HEK293 (cell line): ENCODE measurements around the gene DUS1L.

Experiments used
- CTCF ChIA-PET: fragments of 350-600 bp; formaldehyde crosslinking; extraction: SDS; loops from one replicate; lab custom pipeline; 2021; ENCODE audit warnings: antibody characterized with exemption; lab: Yijun Ruan, JAX
- POLR2A ChIA-PET: fragments of 300-600 bp; formaldehyde crosslinking; extraction: SDS; loops from one replicate; lab custom pipeline; 2020; ENCODE audit warnings: antibody characterized with exemption, inconsistent platforms; lab: Yijun Ruan, JAX
- H3K27ac ChIP-seq: fragments of 200-500 bp; sonication (Bioruptor generic); 2 replicates; pipeline ENCODE4 v1.5.1; 2014; ENCODE audit warnings: low read depth, low read length, control low read depth, inconsistent platforms; ENCODE audit errors: extremely low read depth
- H3K36me3 ChIP-seq, 2 experiments: fragments of 200-500 bp in 1 of 2; sonication (Bioruptor generic) in 1 of 2; 1 replicate in 1 of 2; 2 replicates in 1 of 2; pipeline ENCODE4 v1.5.1; 2014 to 2017; ENCODE audit warnings: inconsistent platforms in 2 of 2, low read length in 2 of 2; ENCODE audit not compliant: control insufficient read depth in 2 of 2, insufficient read depth in 1 of 2
- H3K4me1 ChIP-seq: fragments of 200-500 bp; sonication (Bioruptor generic); 2 replicates; pipeline ENCODE4 v1.5.1; 2014; ENCODE audit warnings: mild to moderate bottlenecking, low read length, inconsistent platforms; ENCODE audit not compliant: control insufficient read depth, insufficient read depth
- H3K4me3 ChIP-seq: 2 replicates; pipeline ENCODE4 v1.5.1; 2011; ENCODE audit warnings: low read depth, mild to moderate bottlenecking, control low read depth, low read length, moderate library complexity
- H3K9me3 ChIP-seq: fragments of 200-500 bp; sonication (Bioruptor generic); 2 replicates; pipeline ENCODE4 v1.5.1; 2014; ENCODE audit warnings: low read depth, low read length, inconsistent platforms; ENCODE audit not compliant: control insufficient read depth, insufficient read depth
- AEBP2 ChIP-seq: fragments of 450-650 bp; formaldehyde crosslinking; IDR thresholded peaks from 2 replicates; pipeline ENCODE4 v1.5.1; 2016; ENCODE audit warnings: missing biosample characterization, missing genetic modification characterization, borderline replicate concordance
- GLIS2 ChIP-seq: fragments of 450-650 bp; formaldehyde crosslinking; IDR thresholded peaks from 2 replicates; pipeline ENCODE4 v1.5.1; 2016; ENCODE audit warnings: missing biosample characterization, missing genetic modification characterization
- PBX3 ChIP-seq: sonication (generic); formaldehyde crosslinking; IDR thresholded peaks from 2 replicates; pipeline ENCODE4 v1.8.1; 2022; ENCODE audit warnings: mild to moderate bottlenecking, moderate library complexity, missing genetic modification reagents
- SETDB1 ChIP-seq: IDR thresholded peaks from one replicate; pipeline ENCODE4 v1.6.1; 2017; ENCODE audit warnings: mild to moderate bottlenecking, low read length, moderate library complexity, mixed read lengths; ENCODE audit not compliant: insufficient read length
- ZEB2 ChIP-seq: fragments of 450-650 bp; formaldehyde crosslinking; IDR thresholded peaks from 2 replicates; pipeline ENCODE4 v1.5.1; 2016; ENCODE audit warnings: missing biosample characterization, missing genetic modification characterization
- ZNF2 ChIP-seq: fragments of 450-650 bp; formaldehyde crosslinking; IDR thresholded peaks from 2 replicates; pipeline ENCODE4 v1.5.1; 2016; ENCODE audit warnings: missing biosample characterization, missing genetic modification characterization
- ZNF473 ChIP-seq: fragments of 450-650 bp; formaldehyde crosslinking; IDR thresholded peaks from 2 replicates; pipeline ENCODE4 v1.5.1; 2017; ENCODE audit warnings: missing biosample characterization, missing genetic modification characterization
- ZNF544 ChIP-seq: fragments of 450-650 bp; formaldehyde crosslinking; IDR thresholded peaks from 2 replicates; pipeline ENCODE4 v1.5.0; 2017; ENCODE audit warnings: missing biosample characterization, missing genetic modification characterization
- ZNF600 ChIP-seq: fragments of 450-650 bp; formaldehyde crosslinking; IDR thresholded peaks from 2 replicates; pipeline ENCODE4 v1.5.1; 2016; ENCODE audit warnings: missing biosample characterization, missing genetic modification characterization
- ZNF660 ChIP-seq: fragments of 450-650 bp; IDR thresholded peaks from 2 replicates; pipeline ENCODE4 v1.5.1; 2018; ENCODE audit warnings: missing biosample characterization, mild to moderate bottlenecking, missing genetic modification characterization
- TF ChIP-seq, protein P1 (sequence below): fragments of 450-650 bp; formaldehyde crosslinking; IDR thresholded peaks from 2 replicates; pipeline ENCODE4 v1.5.1; 2016; ENCODE audit warnings: missing biosample characterization, missing genetic modification characterization
- TF ChIP-seq, protein P2 (sequence below): IDR thresholded peaks from 2 replicates; pipeline ENCODE4 v1.6.1; 2011; ENCODE audit warnings: mild to moderate bottlenecking, low read depth, low read length, borderline replicate concordance
- TF ChIP-seq, protein P3 (sequence below): fragments of 450-650 bp; formaldehyde crosslinking; IDR thresholded peaks from 2 replicates; pipeline ENCODE4 v1.5.1; 2016; ENCODE audit warnings: missing biosample characterization, missing genetic modification characterization, low read depth

Gene DUS1L

DNA sequence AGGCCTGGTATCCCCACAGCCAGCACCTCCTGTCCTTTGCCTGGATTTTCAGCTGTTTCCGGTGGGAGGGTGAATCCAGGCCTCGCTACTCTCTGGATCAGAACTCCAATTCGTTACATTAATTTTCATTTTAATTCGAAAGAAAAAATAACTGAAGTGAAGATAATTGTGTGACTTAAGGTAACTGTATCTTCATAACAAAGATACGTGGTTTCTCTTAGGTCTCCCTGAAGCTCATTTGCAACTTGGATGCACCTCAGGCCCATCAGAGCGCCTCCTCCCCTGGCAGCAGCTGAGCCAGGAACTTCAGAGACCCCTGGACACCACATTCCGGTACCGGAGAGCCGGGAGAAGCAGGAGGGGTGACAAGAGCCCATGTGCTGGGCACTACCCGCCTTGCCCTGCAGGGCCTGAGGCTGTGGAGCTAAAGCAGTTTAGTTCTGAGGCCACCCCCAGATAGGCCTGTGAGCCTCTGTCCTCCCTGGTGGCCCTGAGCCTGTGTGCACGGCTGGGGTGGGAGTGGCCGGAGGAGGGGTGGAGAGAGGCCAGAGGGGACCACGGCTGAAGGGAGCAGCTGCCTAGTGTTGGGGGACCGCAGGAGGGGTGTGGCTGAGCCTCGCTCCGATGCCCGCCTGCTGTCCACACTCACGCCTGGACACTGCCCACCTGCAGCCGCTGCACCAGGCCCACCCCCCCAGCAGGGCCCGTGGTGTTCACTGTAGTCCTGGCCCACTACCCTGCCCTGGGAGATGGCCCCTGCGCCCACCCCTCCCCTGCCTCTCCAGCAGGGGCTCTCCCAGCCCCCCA lies 11.4 kb upstream of the DUS1L start:
- CTCF ChIA-PET: interaction anchor here (0.6 to 2.2 kb wide), 3 partner anchors 16 to 47 kb away, joined by 3 to 13 read pairs (median 5); no protein-coding TSS in a partner anchor
- no peak overlapping the region for H3K4me3 ChIP-seq
- no peaks in the 10 kb centered on the region for H3K9me3 ChIP-seq
- POLR2A ChIA-PET: interaction anchor here (0.9 to 3.1 kb wide), 9 partner anchors 10 to 54 kb away, joined by 3 to 15 read pairs (median 6); partner anchors contain the start of genes CENPX, DUS1L and LRRC45
- no peak overlapping the region for H3K27ac ChIP-seq
- no peaks in the 10 kb centered on the region for H3K4me1 ChIP-seq
- TF ChIP-seq ZNF544 (tag by site-specific recombination) (no peak), GLIS2 (tag by site-specific recombination) (0 out of 2 replicates have a peak, but pooled peaks have one; percentile 8)
- TF ChIP-seq, all 188 proteins: peak for 1
- H3K36me3 ChIP-seq: peaks cover 12 to 46% of the 10 kb centered on the region in 2 experiments

- ChIA-PET POLR2A (interaction anchor here (0.9 to 3.1 kb wide), 9 partner anchors 10 to 53 kb away, joined by 3 to 15 read pairs (median 6); partner anchors contain the start of genes CENPX, DUS1L and LRRC45), CTCF (interaction anchor here (0.9 to 2.2 kb wide), 3 partner anchors 10 to 46 kb away, joined by 5 to 13 read pairs (median 5); partner anchors contain the start of gene DUS1L)
- H3K9me3 ChIP-seq: no peaks in the 10 kb centered on the region
- H3K4me1 ChIP-seq: no peaks in the 10 kb centered on the region
- no peak overlapping the region for H3K4me3 ChIP-seq
- TF ChIP-seq SETDB1 (no peak), ZNF660 (tag by site-specific recombination) (no peak), AEBP2 (tag by site-specific recombination) (no peak), ZNF600 (tag by site-specific recombination) (0 out of 2 replicates have a peak, but pooled peaks have one; percentile 9)
- TF ChIP-seq, protein P1, sequence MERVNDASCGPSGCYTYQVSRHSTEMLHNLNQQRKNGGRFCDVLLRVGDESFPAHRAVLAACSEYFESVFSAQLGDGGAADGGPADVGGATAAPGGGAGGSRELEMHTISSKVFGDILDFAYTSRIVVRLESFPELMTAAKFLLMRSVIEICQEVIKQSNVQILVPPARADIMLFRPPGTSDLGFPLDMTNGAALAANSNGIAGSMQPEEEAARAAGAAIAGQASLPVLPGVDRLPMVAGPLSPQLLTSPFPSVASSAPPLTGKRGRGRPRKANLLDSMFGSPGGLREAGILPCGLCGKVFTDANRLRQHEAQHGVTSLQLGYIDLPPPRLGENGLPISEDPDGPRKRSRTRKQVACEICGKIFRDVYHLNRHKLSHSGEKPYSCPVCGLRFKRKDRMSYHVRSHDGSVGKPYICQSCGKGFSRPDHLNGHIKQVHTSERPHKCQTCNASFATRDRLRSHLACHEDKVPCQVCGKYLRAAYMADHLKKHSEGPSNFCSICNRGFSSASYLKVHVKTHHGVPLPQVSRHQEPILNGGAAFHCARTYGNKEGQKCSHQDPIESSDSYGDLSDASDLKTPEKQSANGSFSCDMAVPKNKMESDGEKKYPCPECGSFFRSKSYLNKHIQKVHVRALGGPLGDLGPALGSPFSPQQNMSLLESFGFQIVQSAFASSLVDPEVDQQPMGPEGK (tag by site-specific recombination): 0 out of 2 replicates have a peak, but pooled peaks have one; percentile 21
- TF ChIP-seq, protein P2, sequence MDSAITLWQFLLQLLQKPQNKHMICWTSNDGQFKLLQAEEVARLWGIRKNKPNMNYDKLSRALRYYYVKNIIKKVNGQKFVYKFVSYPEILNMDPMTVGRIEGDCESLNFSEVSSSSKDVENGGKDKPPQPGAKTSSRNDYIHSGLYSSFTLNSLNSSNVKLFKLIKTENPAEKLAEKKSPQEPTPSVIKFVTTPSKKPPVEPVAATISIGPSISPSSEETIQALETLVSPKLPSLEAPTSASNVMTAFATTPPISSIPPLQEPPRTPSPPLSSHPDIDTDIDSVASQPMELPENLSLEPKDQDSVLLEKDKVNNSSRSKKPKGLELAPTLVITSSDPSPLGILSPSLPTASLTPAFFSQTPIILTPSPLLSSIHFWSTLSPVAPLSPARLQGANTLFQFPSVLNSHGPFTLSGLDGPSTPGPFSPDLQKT: no peak
- TF ChIP-seq, all 188 proteins: peak for 2
- Histone ChIP-seq H3K27ac (no peak overlapping the region), H3K36me3 (peaks cover 12 to 38% of the 10 kb centered on the region in 2 experiments)
These were observed 10.6 kb upstream of the DUS1L start for GRCh38 chr17:82076018-82076784.

DNA sequence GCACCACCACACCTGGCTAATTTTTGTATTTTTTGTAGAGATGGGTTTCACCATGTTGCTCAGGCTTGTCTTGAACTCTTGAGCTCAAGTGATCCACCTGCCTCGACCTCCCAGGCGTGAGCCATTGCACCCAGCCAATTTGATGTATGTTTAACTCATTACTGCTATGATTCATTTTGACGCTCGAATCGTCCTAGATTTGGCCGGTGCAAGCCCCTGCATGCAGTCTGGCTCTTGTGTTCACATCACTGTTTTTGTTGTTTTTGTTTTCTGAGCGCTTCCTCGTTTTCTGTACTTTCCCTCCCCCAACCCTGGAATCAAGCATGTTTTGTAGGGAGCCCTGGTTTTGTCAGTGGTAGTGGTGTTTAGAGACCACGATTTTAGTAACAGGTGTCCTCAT lies 7.8 kb upstream of the DUS1L start:
- ChIA-PET CTCF (interaction anchor here (0.6 to 1.1 kb wide), 2 partner anchors 29 to 36 kb away, joined by 3 to 7 read pairs; partner anchors contain the start of gene DCXR), POLR2A (interaction anchor here (0.7 to 1.2 kb wide), 4 partner anchors 9 to 36 kb away, joined by 3 to 4 read pairs (median 4); partner anchors contain the start of gene DCXR)
- Histone ChIP-seq H3K4me3 (no peak overlapping the region), H3K9me3 (no peaks in the 10 kb centered on the region), H3K27ac (no peak overlapping the region), H3K4me1 (no peaks in the 10 kb centered on the region), H3K36me3 (peaks cover 3 to 12% of the 10 kb centered on the region in 2 experiments)
- no peak for TF ChIP-seq ZNF2 (tag by site-specific recombination)
- TF ChIP-seq, protein P3, sequence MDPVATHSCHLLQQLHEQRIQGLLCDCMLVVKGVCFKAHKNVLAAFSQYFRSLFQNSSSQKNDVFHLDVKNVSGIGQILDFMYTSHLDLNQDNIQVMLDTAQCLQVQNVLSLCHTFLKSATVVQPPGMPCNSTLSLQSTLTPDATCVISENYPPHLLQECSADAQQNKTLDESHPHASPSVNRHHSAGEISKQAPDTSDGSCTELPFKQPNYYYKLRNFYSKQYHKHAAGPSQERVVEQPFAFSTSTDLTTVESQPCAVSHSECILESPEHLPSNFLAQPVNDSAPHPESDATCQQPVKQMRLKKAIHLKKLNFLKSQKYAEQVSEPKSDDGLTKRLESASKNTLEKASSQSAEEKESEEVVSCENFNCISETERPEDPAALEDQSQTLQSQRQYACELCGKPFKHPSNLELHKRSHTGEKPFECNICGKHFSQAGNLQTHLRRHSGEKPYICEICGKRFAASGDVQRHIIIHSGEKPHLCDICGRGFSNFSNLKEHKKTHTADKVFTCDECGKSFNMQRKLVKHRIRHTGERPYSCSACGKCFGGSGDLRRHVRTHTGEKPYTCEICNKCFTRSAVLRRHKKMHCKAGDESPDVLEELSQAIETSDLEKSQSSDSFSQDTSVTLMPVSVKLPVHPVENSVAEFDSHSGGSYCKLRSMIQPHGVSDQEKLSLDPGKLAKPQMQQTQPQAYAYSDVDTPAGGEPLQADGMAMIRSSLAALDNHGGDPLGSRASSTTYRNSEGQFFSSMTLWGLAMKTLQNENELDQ (tag by site-specific recombination): no peak
- no peak for TF ChIP-seq ZEB2
- no peak for TF ChIP-seq PBX3 (CRISPR knock-in tag)
- no peak for TF ChIP-seq ZNF473 (tag by site-specific recombination)
